Type B pancreatic cell (in vitro differentiated cells): ENCODE results near the gene SLC6A3. TPM values are rescaled to one million over a fixed set of nuclear protein-coding genes. Genes with fewer than 3 reads are reported as not detected.
"Not testable (repeated sequence)": the region's sequence is repeated elsewhere in the genome, so short reads cannot be mapped to it uniquely, and the experiment has no call there.

Experiments
- DNase-seq: peaks from one replicate; pipeline ENCODE4 v3.0.0; 2021; ENCODE audit warnings: mixed read lengths; ENCODE audit not compliant: unreplicated experiment; ENCODE audit errors: extremely low spot score
- H3K27ac Mint-ChIP-seq: 2 replicates; pipeline ENCODE4 v1.8.0; 2021; ENCODE audit warnings: mild to moderate bottlenecking, mixed read lengths
- H3K27me3 Mint-ChIP-seq: 2 replicates; pipeline ENCODE4 v1.8.0; 2021; ENCODE audit warnings: mixed read lengths
- H3K36me3 Mint-ChIP-seq: 2 replicates; pipeline ENCODE4 v1.8.0; 2021; ENCODE audit warnings: mixed read lengths
- H3K4me1 Mint-ChIP-seq: one replicate; pipeline ENCODE4 v1.8.0; 2021; ENCODE audit warnings: mixed read lengths; ENCODE audit not compliant: unreplicated experiment
- H3K4me3 Mint-ChIP-seq: 2 replicates; pipeline ENCODE4 v1.8.0; 2021; ENCODE audit warnings: mild to moderate bottlenecking, mixed read lengths
- H3K9me3 Mint-ChIP-seq: 2 replicates; pipeline ENCODE4 v1.8.0; 2021; ENCODE audit warnings: mixed read lengths
- CTCF ChIP-seq: fragments of 200-600 bp; sonication (generic); conservative IDR thresholded peaks from 2 replicates; pipeline ENCODE4 v1.5.0; 2021; ENCODE audit warnings: antibody characterized with exemption, mild to moderate bottlenecking
- total RNA-seq: library from RNA; stranded (reverse); gene quantifications from 2 replicates; pipeline ENCODE4 v1.2.1, GENCODE V29; 2021; ENCODE audit warnings: low replicate concordance

SLC6A3 gene
- total RNA-seq, 1 donor from 2014 or later = 0.19 TPM

GRCh38 chr5:1363581-1363980 lies 81.7 kb downstream of the SLC6A3 start:
- peaks cover 60% of the 10 kb centered on the region for H3K27me3 Mint-ChIP-seq
- H3K4me1 Mint-ChIP-seq = no peaks in the 10 kb centered on the region
- H3K27ac Mint-ChIP-seq = no peak overlapping the region
- no peaks in the 10 kb centered on the region for H3K9me3 Mint-ChIP-seq
- TF ChIP-seq CTCF = no peak
- no peak for DNase-seq
- no peaks in the 10 kb centered on the region for H3K36me3 Mint-ChIP-seq
- H3K4me3 Mint-ChIP-seq = no peak overlapping the region

GRCh38 chr5:1363160-1363559 lies 82.1 kb downstream of the SLC6A3 start:
- Mint-ChIP-seq H3K4me1 (no peaks in the 10 kb centered on the region), H3K27ac (no peak overlapping the region), H3K9me3 (no peaks in the 10 kb centered on the region), H3K27me3 (peaks cover 56% of the 10 kb centered on the region), H3K4me3 (no peak overlapping the region), H3K36me3 (no peaks in the 10 kb centered on the region)
- no peak for TF ChIP-seq CTCF
- no peak for DNase-seq

DNA sequence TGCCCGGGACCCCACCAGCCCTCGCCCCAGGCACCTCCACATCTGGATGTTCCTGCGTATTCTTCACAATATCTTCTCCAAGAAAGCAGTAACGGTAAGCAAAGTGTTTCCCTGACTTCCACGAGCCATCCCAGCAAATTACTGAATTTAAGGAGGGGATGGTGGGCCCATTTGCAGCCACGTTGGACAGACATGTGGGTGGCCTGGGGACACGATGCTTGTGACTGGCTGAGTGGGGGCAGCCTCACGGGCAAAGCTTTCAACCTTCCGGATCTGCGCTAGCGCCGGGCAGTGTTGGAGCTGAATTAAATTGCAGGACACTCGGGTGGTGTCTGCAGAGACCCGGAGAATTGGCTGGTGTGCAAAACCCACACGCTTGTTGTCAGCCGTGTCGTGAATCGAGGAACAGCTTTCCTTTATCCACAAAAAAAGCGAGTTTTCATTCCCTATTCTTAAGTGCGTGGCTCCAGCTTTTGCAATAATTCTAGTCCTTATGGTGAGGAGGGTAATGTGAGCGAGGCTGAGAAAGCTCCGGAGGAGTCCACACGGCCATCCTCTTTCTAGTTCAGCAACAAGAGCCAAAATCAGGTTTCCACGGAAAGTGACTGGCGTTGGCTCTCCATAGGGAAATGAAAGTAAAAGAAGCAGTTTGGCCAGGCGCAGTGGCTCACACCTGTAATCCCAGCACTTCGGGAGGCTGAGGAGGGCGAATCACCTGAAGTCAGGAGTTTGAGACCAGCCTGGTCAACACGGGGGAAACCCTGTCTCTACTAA lies 82.8 kb downstream of the SLC6A3 start:
- H3K9me3 Mint-ChIP-seq = no peaks in the 10 kb centered on the region
- no peak for TF ChIP-seq CTCF
- H3K36me3 Mint-ChIP-seq = no peaks in the 10 kb centered on the region
- peaks cover 55% of the 10 kb centered on the region for H3K27me3 Mint-ChIP-seq
- no peak overlapping the region for H3K27ac Mint-ChIP-seq
- no peak overlapping the region for H3K4me3 Mint-ChIP-seq
- no peak for DNase-seq
- no peaks in the 10 kb centered on the region for H3K4me1 Mint-ChIP-seq

DNA sequence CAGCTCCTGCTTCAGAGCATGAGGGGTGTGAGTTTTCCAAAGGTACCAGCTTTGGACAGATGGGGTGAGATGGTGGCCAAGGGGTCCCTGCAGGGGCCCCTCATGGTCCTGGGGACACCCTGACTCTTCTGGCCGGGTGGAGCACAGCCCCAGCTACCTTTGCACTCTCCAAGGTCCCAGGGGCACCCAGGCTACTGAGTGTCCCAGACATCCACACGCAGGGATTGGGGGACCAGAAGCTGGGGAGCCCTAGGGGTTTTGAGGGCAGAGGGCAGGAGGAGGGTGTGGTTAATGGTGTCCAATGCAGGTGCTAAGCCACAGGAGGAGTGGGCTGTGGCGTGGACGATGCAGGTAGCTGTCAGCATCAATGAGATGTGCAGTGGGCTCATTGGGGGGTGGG lies 84.4 kb downstream of the SLC6A3 start:
- no peak for TF ChIP-seq CTCF
- Mint-ChIP-seq H3K27ac (no peak overlapping the region), H3K9me3 (no peaks in the 10 kb centered on the region), H3K4me1 (no peaks in the 10 kb centered on the region), H3K27me3 (peaks cover 49% of the 10 kb centered on the region), H3K36me3 (no peaks in the 10 kb centered on the region), H3K4me3 (no peak overlapping the region)
- no peak for DNase-seq

GRCh38 chr5:1360367-1360766 lies 84.9 kb downstream of the SLC6A3 start:
- H3K36me3 Mint-ChIP-seq, H3K27ac Mint-ChIP-seq, H3K4me1 Mint-ChIP-seq, H3K9me3 Mint-ChIP-seq, H3K4me3 Mint-ChIP-seq, DNase-seq: not testable (repeated sequence)
- peaks cover 45% of the 10 kb centered on the region for H3K27me3 Mint-ChIP-seq

GRCh38 chr5:1359713-1360112 lies 85.5 kb downstream of the SLC6A3 start:
- Mint-ChIP-seq H3K36me3 (no peaks in the 10 kb centered on the region), H3K4me3 (no peak overlapping the region), H3K27me3 (peaks cover 42% of the 10 kb centered on the region), H3K4me1 (no peaks in the 10 kb centered on the region), H3K9me3 (no peaks in the 10 kb centered on the region), H3K27ac (no peak overlapping the region)
- no peak for DNase-seq
- no peak for TF ChIP-seq CTCF
